Activated naive CD8-positive, alpha-beta T cell treated with anti-CD3 and anti-CD28 coated beads, Interleukin-2, amount 10 ng/mL, durations not matched to agents 7 days and 5 days (primary cell): Measurements from ENCODE around the gene RAB33A. TPM values are rescaled to one million over a fixed set of nuclear protein-coding genes. Genes with fewer than 3 reads are reported as not detected.
A peak's percentile ranks its signal among the peaks of the same experiment; 100 is the strongest.

Experiments
- ATAC-seq: fragments of 150-1000 bp; cut with Tn5 transposase; one replicate; pipeline ENCODE4 v1.10.0; 2021; ENCODE audit warnings: low read depth, moderate library complexity
- POLR2A ChIA-PET: fragments of 350-600 bp; sonication (Branson Sonifier 250); formaldehyde crosslinking; loops from one replicate; lab custom pipeline; 2021; ENCODE audit warnings: antibody characterized with exemption; lab: Charles Lee
- DNase-seq: peaks from one replicate; pipeline ENCODE4 v3.0.0; 2021
- H3K27ac Mint-ChIP-seq: one replicate; pipeline ENCODE4 v1.8.0; 2022; ENCODE audit warnings: mild to moderate bottlenecking, mixed read lengths
- H3K27me3 Mint-ChIP-seq: one replicate; pipeline ENCODE4 v1.8.0; 2022; ENCODE audit warnings: mild to moderate bottlenecking, moderate library complexity, mixed read lengths
- H3K36me3 Mint-ChIP-seq: one replicate; pipeline ENCODE4 v1.8.0; 2021; ENCODE audit warnings: mild to moderate bottlenecking, mixed read lengths
- H3K4me1 Mint-ChIP-seq: one replicate; pipeline ENCODE4 v1.8.0; 2021; ENCODE audit warnings: mixed read lengths
- H3K4me3 Mint-ChIP-seq: one replicate; pipeline ENCODE4 v1.8.0; 2022; ENCODE audit warnings: mild to moderate bottlenecking, moderate library complexity, mixed read lengths
- H3K9me3 Mint-ChIP-seq: one replicate; pipeline ENCODE4 v1.8.0; 2021; ENCODE audit warnings: mixed read lengths
- total RNA-seq, 2 experiments: library from RNA; stranded (reverse); gene quantifications; one replicate each; pipeline ENCODE4 v1.2.3, GENCODE V29; 2021

Gene RAB33A
- total RNA-seq, 2 experiments from 2014 or later = 30.7 to 33.1 TPM

GRCh38 chrX:130176354-130176776 is 4.6 kb downstream of the RAB33A start:
- POLR2A ChIA-PET = interaction anchor here (1.6 kb wide), 1 partner anchor 11 kb away, joined by 5 read pairs; the partner anchor contains the start of gene AIFM1

GRCh38 chrX:130176942-130177341 is 5.2 kb downstream of the RAB33A start:
- peaks cover 20% of the 10 kb centered on the region for H3K36me3 Mint-ChIP-seq
- no peaks in the 10 kb centered on the region for H3K9me3 Mint-ChIP-seq
- ATAC-seq (no peak), DNase-seq (no peak)
- H3K27me3 Mint-ChIP-seq = no peaks in the 10 kb centered on the region
- peak overlapping the region; percentile 52 for H3K27ac Mint-ChIP-seq
- POLR2A ChIA-PET = interaction anchor here (1.0 to 1.6 kb wide), 3 partner anchors 11 to 92 kb away, joined by 3 to 5 read pairs (median 5); partner anchors contain the start of gene AIFM1
- peak overlapping the region; percentile 55 for H3K4me3 Mint-ChIP-seq
- H3K4me1 Mint-ChIP-seq = peaks cover 36% of the 10 kb centered on the region

More at GRCh38 chrX:130176354-130176776, 4.6 kb downstream of the RAB33A start:
- H3K4me1 Mint-ChIP-seq = peaks cover 36% of the 10 kb centered on the region
- H3K27ac Mint-ChIP-seq = peak overlapping the region; percentile 76
- no peak for DNase-seq
- no peaks in the 10 kb centered on the region for H3K27me3 Mint-ChIP-seq
- ATAC-seq = no peak
- peaks cover 20% of the 10 kb centered on the region for H3K36me3 Mint-ChIP-seq
- H3K4me3 Mint-ChIP-seq = peak overlapping the region; percentile 55
- H3K9me3 Mint-ChIP-seq = no peaks in the 10 kb centered on the region

GRCh38 chrX:130179170-130179569 is 7.4 kb downstream of the RAB33A start:
- no peaks in the 10 kb centered on the region for H3K27me3 Mint-ChIP-seq
- DNase-seq (no peak), ATAC-seq (no peak)
- H3K9me3 Mint-ChIP-seq = no peaks in the 10 kb centered on the region
- H3K4me3 Mint-ChIP-seq = peak overlapping the region; percentile 59
- H3K36me3 Mint-ChIP-seq = peaks cover 22% of the 10 kb centered on the region
- H3K4me1 Mint-ChIP-seq = peaks cover 37% of the 10 kb centered on the region
- H3K27ac Mint-ChIP-seq = peak overlapping the region; percentile 54
- POLR2A ChIA-PET = no interaction called here

- peak overlapping the region; percentile 59 for H3K4me3 Mint-ChIP-seq
- peaks cover 37% of the 10 kb centered on the region for H3K4me1 Mint-ChIP-seq
- H3K27ac Mint-ChIP-seq = peak overlapping the region; percentile 54
- H3K36me3 Mint-ChIP-seq = peaks cover 23% of the 10 kb centered on the region
- DNase-seq (no peak), ATAC-seq (no peak)
- POLR2A ChIA-PET = interaction anchor here (2.5 kb wide), 1 partner anchor 9 kb away, joined by 11 read pairs; the partner anchor contains the start of gene RAB33A
- no peaks in the 10 kb centered on the region for H3K9me3 Mint-ChIP-seq
- no peaks in the 10 kb centered on the region for H3K27me3 Mint-ChIP-seq
Observed at GRCh38 chrX:130179579-130180215, 7.9 kb downstream of the RAB33A start.

GRCh38 chrX:130184168-130184567 is 12.4 kb downstream of the RAB33A start:
- POLR2A ChIA-PET = interaction anchor here (2.0 kb wide), 1 partner anchor 13 kb away, joined by 7 read pairs; the partner anchor contains the start of gene RAB33A
- Mint-ChIP-seq H3K27ac (peak overlapping the region; percentile 78), H3K9me3 (no peaks in the 10 kb centered on the region), H3K36me3 (peaks cover 16% of the 10 kb centered on the region), H3K4me3 (peak overlapping the region; percentile 55), H3K4me1 (peaks cover 22% of the 10 kb centered on the region), H3K27me3 (no peaks in the 10 kb centered on the region)
- DNase-seq = no peak
- ATAC-seq = no peak

- no peak for ATAC-seq
- Mint-ChIP-seq H3K4me1 (peaks cover 16% of the 10 kb centered on the region), H3K9me3 (no peaks in the 10 kb centered on the region), H3K27me3 (no peaks in the 10 kb centered on the region), H3K36me3 (peaks cover 11% of the 10 kb centered on the region), H3K27ac (peak overlapping the region; percentile 12), H3K4me3 (no peak overlapping the region)
- POLR2A ChIA-PET = interaction anchor here (2.0 kb wide), 1 partner anchor 14 kb away, joined by 7 read pairs; the partner anchor contains the start of gene RAB33A
- no peak for DNase-seq
Observed at GRCh38 chrX:130184857-130185256, 13.1 kb downstream of the RAB33A start.

- POLR2A ChIA-PET = interaction anchor here (0.6 to 1.7 kb wide), 4 partner anchors 13 to 271 kb away, joined by 3 to 4 read pairs (median 3); no protein-coding TSS in a partner anchor
- H3K4me3 Mint-ChIP-seq = no peak overlapping the region
- no peaks in the 10 kb centered on the region for H3K27me3 Mint-ChIP-seq
- H3K36me3 Mint-ChIP-seq = peaks cover 7% of the 10 kb centered on the region
- H3K27ac Mint-ChIP-seq = no peak overlapping the region
- no peaks in the 10 kb centered on the region for H3K9me3 Mint-ChIP-seq
- ATAC-seq (no peak), DNase-seq (no peak)
- peaks cover 13% of the 10 kb centered on the region for H3K4me1 Mint-ChIP-seq
Observed at GRCh38 chrX:130186651-130187050, 14.9 kb downstream of the RAB33A start.

- H3K27ac Mint-ChIP-seq = no peak overlapping the region
- H3K36me3 Mint-ChIP-seq = no peaks in the 10 kb centered on the region
- DNase-seq (no peak), ATAC-seq (no peak)
- no peak overlapping the region for H3K4me3 Mint-ChIP-seq
- H3K9me3 Mint-ChIP-seq = no peaks in the 10 kb centered on the region
- H3K4me1 Mint-ChIP-seq = peaks cover 6% of the 10 kb centered on the region
- no peaks in the 10 kb centered on the region for H3K27me3 Mint-ChIP-seq
- POLR2A ChIA-PET = interaction anchor here (1.1 kb wide), 1 partner anchor 19 kb away, joined by 4 read pairs; the partner anchor contains the start of gene RAB33A
Observed at GRCh38 chrX:130190801-130191200, 19.0 kb downstream of the RAB33A start.

- H3K27me3 Mint-ChIP-seq = no peaks in the 10 kb centered on the region
- H3K9me3 Mint-ChIP-seq = no peaks in the 10 kb centered on the region
- peaks cover 3% of the 10 kb centered on the region for H3K4me1 Mint-ChIP-seq
- H3K27ac Mint-ChIP-seq = no peak overlapping the region
- no peak overlapping the region for H3K4me3 Mint-ChIP-seq
- no peak for DNase-seq
- ATAC-seq = no peak
- H3K36me3 Mint-ChIP-seq = no peaks in the 10 kb centered on the region
- POLR2A ChIA-PET = no interaction called here
Observed at GRCh38 chrX:130196466-130196865, 24.7 kb downstream of the RAB33A start.

- Mint-ChIP-seq H3K9me3 (no peaks in the 10 kb centered on the region), H3K4me3 (no peak overlapping the region), H3K36me3 (no peaks in the 10 kb centered on the region), H3K27ac (no peak overlapping the region), H3K4me1 (peaks cover under 1% of the 10 kb centered on the region), H3K27me3 (no peaks in the 10 kb centered on the region)
- no peak for DNase-seq
- POLR2A ChIA-PET = no interaction called here
- ATAC-seq = no peak
Observed at GRCh38 chrX:130197464-130197863, 25.7 kb downstream of the RAB33A start.

- Mint-ChIP-seq H3K4me3 (no peak overlapping the region), H3K27me3 (no peaks in the 10 kb centered on the region), H3K4me1 (no peaks in the 10 kb centered on the region), H3K9me3 (no peaks in the 10 kb centered on the region), H3K36me3 (peaks cover 3% of the 10 kb centered on the region), H3K27ac (no peak overlapping the region)
- POLR2A ChIA-PET = no interaction called here
- ATAC-seq = no peak
- no peak for DNase-seq
Observed at GRCh38 chrX:130204647-130205046, 32.9 kb downstream of the RAB33A start.

GRCh38 chrX:130211415-130212186 is 39.8 kb downstream of the RAB33A start:
- no peak overlapping the region for H3K27ac Mint-ChIP-seq
- no peaks in the 10 kb centered on the region for H3K27me3 Mint-ChIP-seq

GRCh38 chrX:130212371-130212770 is 40.6 kb downstream of the RAB33A start:
- POLR2A ChIA-PET = interaction anchor here (0.7 kb wide), 1 partner anchor 29 kb away, joined by 3 read pairs; no protein-coding TSS in a partner anchor
- DNase-seq = no peak
- no peak overlapping the region for H3K4me3 Mint-ChIP-seq
- H3K27ac Mint-ChIP-seq = peak overlapping the region; percentile 38
- H3K4me1 Mint-ChIP-seq = peaks cover 4% of the 10 kb centered on the region
- H3K36me3 Mint-ChIP-seq = peaks cover 21% of the 10 kb centered on the region
- no peaks in the 10 kb centered on the region for H3K27me3 Mint-ChIP-seq
- H3K9me3 Mint-ChIP-seq = no peaks in the 10 kb centered on the region
- ATAC-seq = no peak

More at GRCh38 chrX:130211415-130212186, 39.8 kb downstream of the RAB33A start:
- Mint-ChIP-seq H3K9me3 (no peaks in the 10 kb centered on the region), H3K4me1 (peaks cover 4% of the 10 kb centered on the region), H3K4me3 (no peak overlapping the region), H3K36me3 (peaks cover 19% of the 10 kb centered on the region)
- no peak for DNase-seq
- ATAC-seq = no peak
- POLR2A ChIA-PET = interaction anchor here (0.7 kb wide), 1 partner anchor 30 kb away, joined by 3 read pairs; no protein-coding TSS in a partner anchor
